ENCODE results near the gene OPCML. TPM values are rescaled to one million over a fixed set of nuclear protein-coding genes. Genes with fewer than 3 reads are reported as not detected.

The OPCML gene
- total RNA-seq, 1 donor from 2014 or later, result 0.61 TPM

- Mint-ChIP-seq H3K4me1 (ENCODE audit: low read depth, unreplicated experiment) (peaks cover 9% of the 10 kb centered on the region), H3K27me3 (ENCODE audit: unreplicated experiment) (peaks cover 1% of the 10 kb centered on the region), H3K4me3 (ENCODE audit: unreplicated experiment) (no peak overlapping the region), H3K36me3 (ENCODE audit: unreplicated experiment) (no peaks in the 10 kb centered on the region), H3K27ac (ENCODE audit: unreplicated experiment) (no peak overlapping the region), H3K9me3 (ENCODE audit: unreplicated experiment) (no peaks in the 10 kb centered on the region)
- TF ChIP-seq CTCF (IDR thresholded peaks at IDR 0.05; ENCODE audit: partially characterized antibody, unreplicated experiment), result no peak
- DNase-seq, result no peak
These were observed 887.6 kb downstream of the OPCML start for GRCh38 chr11:132644520-132645239.

GRCh38 chr11:132643239-132643638, 889.1 kb downstream of the OPCML start:
- no peak overlapping the region for H3K4me3 Mint-ChIP-seq (ENCODE audit: unreplicated experiment)

GRCh38 chr11:132640952-132641351, 891.3 kb downstream of the OPCML start:
- no peak overlapping the region for H3K4me3 Mint-ChIP-seq (ENCODE audit: unreplicated experiment)
- no peaks in the 10 kb centered on the region for H3K27me3 Mint-ChIP-seq (ENCODE audit: unreplicated experiment)
- H3K36me3 Mint-ChIP-seq (ENCODE audit: unreplicated experiment), result no peaks in the 10 kb centered on the region
- no peak for DNase-seq
- H3K27ac Mint-ChIP-seq (ENCODE audit: unreplicated experiment), result no peak overlapping the region
- TF ChIP-seq CTCF (IDR thresholded peaks at IDR 0.05; ENCODE audit: partially characterized antibody, unreplicated experiment), result no peak
- no peaks in the 10 kb centered on the region for H3K9me3 Mint-ChIP-seq (ENCODE audit: unreplicated experiment)
- peaks cover 9% of the 10 kb centered on the region for H3K4me1 Mint-ChIP-seq (ENCODE audit: low read depth, unreplicated experiment)

More at GRCh38 chr11:132643239-132643638, 889.1 kb downstream of the OPCML start:
- Mint-ChIP-seq H3K27me3 (ENCODE audit: unreplicated experiment) (no peaks in the 10 kb centered on the region), H3K4me1 (ENCODE audit: low read depth, unreplicated experiment) (peaks cover 9% of the 10 kb centered on the region), H3K9me3 (ENCODE audit: unreplicated experiment) (no peaks in the 10 kb centered on the region), H3K27ac (ENCODE audit: unreplicated experiment) (no peak overlapping the region), H3K36me3 (ENCODE audit: unreplicated experiment) (no peaks in the 10 kb centered on the region)
- no peak for DNase-seq
- no peak for TF ChIP-seq CTCF (IDR thresholded peaks at IDR 0.05; ENCODE audit: partially characterized antibody, unreplicated experiment)

GRCh38 chr11:132639986-132640385, 892.3 kb downstream of the OPCML start:
- H3K4me1 Mint-ChIP-seq (ENCODE audit: low read depth, unreplicated experiment), result peaks cover 9% of the 10 kb centered on the region
- no peak for DNase-seq
- no peak for TF ChIP-seq CTCF (IDR thresholded peaks at IDR 0.05; ENCODE audit: partially characterized antibody, unreplicated experiment)
- no peaks in the 10 kb centered on the region for H3K27me3 Mint-ChIP-seq (ENCODE audit: unreplicated experiment)
- H3K4me3 Mint-ChIP-seq (ENCODE audit: unreplicated experiment), result no peak overlapping the region
- H3K27ac Mint-ChIP-seq (ENCODE audit: unreplicated experiment), result no peak overlapping the region
- H3K36me3 Mint-ChIP-seq (ENCODE audit: unreplicated experiment), result no peaks in the 10 kb centered on the region
- H3K9me3 Mint-ChIP-seq (ENCODE audit: unreplicated experiment), result no peaks in the 10 kb centered on the region

GRCh38 chr11:132639403-132639802, 892.9 kb downstream of the OPCML start:
- TF ChIP-seq CTCF (IDR thresholded peaks at IDR 0.05; ENCODE audit: partially characterized antibody, unreplicated experiment), result no peak
- Mint-ChIP-seq H3K4me3 (ENCODE audit: unreplicated experiment) (no peak overlapping the region), H3K36me3 (ENCODE audit: unreplicated experiment) (no peaks in the 10 kb centered on the region), H3K4me1 (ENCODE audit: low read depth, unreplicated experiment) (peaks cover 6% of the 10 kb centered on the region), H3K9me3 (ENCODE audit: unreplicated experiment) (no peaks in the 10 kb centered on the region), H3K27ac (ENCODE audit: unreplicated experiment) (no peak overlapping the region), H3K27me3 (ENCODE audit: unreplicated experiment) (no peaks in the 10 kb centered on the region)
- no peak for DNase-seq
